ENCODE results near the gene FAM241B.

The FAM241B gene

GRCh38 chr10:69662173-69662877 is 32.3 kb downstream of the FAM241B start:
- TF ChIP-seq FOXP2 (optimal IDR thresholded peaks at IDR 0.05; ENCODE audit: control extremely low read depth, extremely low read length, insufficient read depth) (no peak), EZH2 (IDR thresholded peaks at IDR 0.05) (no peak), POLR2AphosphoS5 (IDR thresholded peaks at IDR 0.05; ENCODE audit: borderline replicate concordance, low read depth, low read length) (no peak)
- Histone ChIP-seq H3K27ac (no peak overlapping the region), H3K9me3 (ENCODE audit: low read depth, low read length) (no peaks in the 10 kb centered on the region), H3K36me3 (ENCODE audit: insufficient read depth, low read length) (no peaks in the 10 kb centered on the region), H3K4me3 (no peak overlapping the region), H3K9ac (ENCODE audit: insufficient read length) (no peak overlapping the region)
- no peak for DNase-seq (ENCODE audit: low read depth, low spot score)

GRCh38 chr10:69662901-69663300 is 32.9 kb downstream of the FAM241B start:
- no peaks in the 10 kb centered on the region for H3K36me3 ChIP-seq (ENCODE audit: insufficient read depth, low read length)
- no peak for TF ChIP-seq FOXP2 (optimal IDR thresholded peaks at IDR 0.05; ENCODE audit: control extremely low read depth, extremely low read length, insufficient read depth)
- no peak for TF ChIP-seq POLR2AphosphoS5 (IDR thresholded peaks at IDR 0.05; ENCODE audit: borderline replicate concordance, low read depth, low read length)
- no peak for TF ChIP-seq EZH2 (IDR thresholded peaks at IDR 0.05)
- no peak overlapping the region for H3K4me3 ChIP-seq
- DNase-seq (ENCODE audit: low read depth, low spot score): no peak
- no peaks in the 10 kb centered on the region for H3K9me3 ChIP-seq (ENCODE audit: low read depth, low read length)
- H3K27ac ChIP-seq: no peak overlapping the region
- H3K9ac ChIP-seq (ENCODE audit: insufficient read length): no peak overlapping the region

GRCh38 chr10:69663369-69663947 is 33.4 kb downstream of the FAM241B start:
- Histone ChIP-seq H3K4me3 (no peak overlapping the region), H3K9me3 (ENCODE audit: low read depth, low read length) (no peaks in the 10 kb centered on the region), H3K36me3 (ENCODE audit: insufficient read depth, low read length) (no peaks in the 10 kb centered on the region), H3K9ac (ENCODE audit: insufficient read length) (no peak overlapping the region), H3K27ac (no peak overlapping the region)
- no peak for DNase-seq (ENCODE audit: low read depth, low spot score)
- TF ChIP-seq POLR2AphosphoS5 (IDR thresholded peaks at IDR 0.05; ENCODE audit: borderline replicate concordance, low read depth, low read length): no peak
- TF ChIP-seq EZH2 (IDR thresholded peaks at IDR 0.05): no peak
- TF ChIP-seq FOXP2 (optimal IDR thresholded peaks at IDR 0.05; ENCODE audit: control extremely low read depth, extremely low read length, insufficient read depth): no peak

GRCh38 chr10:69665474-69666320 is 35.6 kb downstream of the FAM241B start:
- no peak overlapping the region for H3K27ac ChIP-seq
- H3K9ac ChIP-seq (ENCODE audit: insufficient read length): no peak overlapping the region
- no peaks in the 10 kb centered on the region for H3K9me3 ChIP-seq (ENCODE audit: low read depth, low read length)
- no peak overlapping the region for H3K4me3 ChIP-seq
- no peak for DNase-seq (ENCODE audit: low read depth, low spot score)
- H3K36me3 ChIP-seq (ENCODE audit: insufficient read depth, low read length): no peaks in the 10 kb centered on the region
- no peak for TF ChIP-seq EZH2 (IDR thresholded peaks at IDR 0.05)
- TF ChIP-seq POLR2AphosphoS5 (IDR thresholded peaks at IDR 0.05; ENCODE audit: borderline replicate concordance, low read depth, low read length): no peak
- TF ChIP-seq FOXP2 (optimal IDR thresholded peaks at IDR 0.05; ENCODE audit: control extremely low read depth, extremely low read length, insufficient read depth): no peak

GRCh38 chr10:69666756-69667155 is 36.7 kb downstream of the FAM241B start:
- no peak for DNase-seq (ENCODE audit: low read depth, low spot score)
- Histone ChIP-seq H3K36me3 (ENCODE audit: insufficient read depth, low read length) (no peaks in the 10 kb centered on the region), H3K4me3 (no peak overlapping the region), H3K9ac (ENCODE audit: insufficient read length) (no peak overlapping the region), H3K9me3 (ENCODE audit: low read depth, low read length) (no peaks in the 10 kb centered on the region), H3K27ac (no peak overlapping the region)
- TF ChIP-seq EZH2 (IDR thresholded peaks at IDR 0.05): no peak
- no peak for TF ChIP-seq FOXP2 (optimal IDR thresholded peaks at IDR 0.05; ENCODE audit: control extremely low read depth, extremely low read length, insufficient read depth)
- TF ChIP-seq POLR2AphosphoS5 (IDR thresholded peaks at IDR 0.05; ENCODE audit: borderline replicate concordance, low read depth, low read length): no peak

GRCh38 chr10:69668721-69669120 is 38.7 kb downstream of the FAM241B start:
- TF ChIP-seq FOXP2 (optimal IDR thresholded peaks at IDR 0.05; ENCODE audit: control extremely low read depth, extremely low read length, insufficient read depth) (no peak), POLR2AphosphoS5 (IDR thresholded peaks at IDR 0.05; ENCODE audit: borderline replicate concordance, low read depth, low read length) (no peak), EZH2 (IDR thresholded peaks at IDR 0.05) (no peak)
- Histone ChIP-seq H3K9ac (ENCODE audit: insufficient read length) (no peak overlapping the region), H3K27ac (no peak overlapping the region), H3K4me3 (no peak overlapping the region), H3K36me3 (ENCODE audit: insufficient read depth, low read length) (no peaks in the 10 kb centered on the region), H3K9me3 (ENCODE audit: low read depth, low read length) (no peaks in the 10 kb centered on the region)
- no peak for DNase-seq (ENCODE audit: low read depth, low spot score)

- Histone ChIP-seq H3K36me3 (ENCODE audit: insufficient read depth, low read length) (no peaks in the 10 kb centered on the region), H3K4me3 (no peak overlapping the region), H3K9ac (ENCODE audit: insufficient read length) (no peak overlapping the region), H3K27ac (no peak overlapping the region), H3K9me3 (ENCODE audit: low read depth, low read length) (no peaks in the 10 kb centered on the region)
- no peak for DNase-seq (ENCODE audit: low read depth, low spot score)
- TF ChIP-seq POLR2AphosphoS5 (IDR thresholded peaks at IDR 0.05; ENCODE audit: borderline replicate concordance, low read depth, low read length) (no peak), EZH2 (IDR thresholded peaks at IDR 0.05) (no peak), FOXP2 (optimal IDR thresholded peaks at IDR 0.05; ENCODE audit: control extremely low read depth, extremely low read length, insufficient read depth) (no peak)
Observed at GRCh38 chr10:69669409-69669808, 39.4 kb downstream of the FAM241B start.

- no peak overlapping the region for H3K27ac ChIP-seq
- no peak overlapping the region for H3K9ac ChIP-seq (ENCODE audit: insufficient read length)
- no peak for DNase-seq (ENCODE audit: low read depth, low spot score)
Observed at GRCh38 chr10:69673521-69673920, 43.5 kb downstream of the FAM241B start.

More at GRCh38 chr10:69673521-69673920, 43.5 kb downstream of the FAM241B start:
- Histone ChIP-seq H3K9me3 (ENCODE audit: low read depth, low read length) (no peaks in the 10 kb centered on the region), H3K36me3 (ENCODE audit: insufficient read depth, low read length) (no peaks in the 10 kb centered on the region), H3K4me3 (no peak overlapping the region)
- TF ChIP-seq EZH2 (IDR thresholded peaks at IDR 0.05): no peak
- no peak for TF ChIP-seq POLR2AphosphoS5 (IDR thresholded peaks at IDR 0.05; ENCODE audit: borderline replicate concordance, low read depth, low read length)
- TF ChIP-seq FOXP2 (optimal IDR thresholded peaks at IDR 0.05; ENCODE audit: control extremely low read depth, extremely low read length, insufficient read depth): no peak

All from SK-N-MC (cell line).